Right atrium auricular region (tissue), 2 donors: ENCODE measurements around the gene EYA4. TPM values are rescaled to one million over a fixed set of nuclear protein-coding genes. Genes with fewer than 3 reads are reported as not detected.

Source experiments
- DNase-seq: peaks from one replicate; pipeline ENCODE4 v3.0.0-alpha.2; 2019; ENCODE audit warnings: low spot score
- H3K27ac ChIP-seq, 2 donors: fragments of 200-600 bp; sonication (generic); 1 replicate in 1 of 2; 2 replicates in 1 of 2; pipeline ENCODE4 v1.5.1; 2016 to 2019
- H3K27me3 ChIP-seq, 2 donors: fragments of 200-600 bp; sonication (generic); one replicate each; pipeline versions ENCODE4 v1.5.1 to v1.6.0; 2017 to 2019
- H3K36me3 ChIP-seq: fragments of 200-600 bp; sonication (generic); one replicate; pipeline ENCODE4 v1.5.1; 2016
- H3K4me1 ChIP-seq, 2 donors: fragments of 200-600 bp; sonication (generic); one replicate each; pipeline versions ENCODE4 v1.5.1 to v1.6.0; 2017 to 2019
- H3K4me3 ChIP-seq, 2 donors: fragments of 200-600 bp; sonication (generic); 1 replicate in 1 of 2; 2 replicates in 1 of 2; pipeline ENCODE4 v1.5.1; 2017 to 2019; ENCODE audit warnings: mild to moderate bottlenecking in 1 of 2, moderate library complexity in 1 of 2
- H3K9me3 ChIP-seq, 2 donors: fragments of 200-600 bp; sonication (generic); one replicate each; pipeline ENCODE4 v1.5.1; 2019
- total RNA-seq, 2 donors: library from RNA; depleted of rRNA; stranded (reverse); fragments of >200 nt; gene quantifications; one replicate each; pipeline ENCODE4 v1.1.0, GENCODE V29; 2016
- TF ChIP-seq, protein P1 (sequence below), 2 donors: fragments of 200-600 bp; sonication (generic); IDR thresholded peaks; one replicate each; pipeline ENCODE4 v1.5.1; 2019; ENCODE audit warnings: antibody characterized with exemption in 2 of 2

EYA4 gene
- total RNA-seq, 2 donors from 2014 or later, result 16.2 to 24.2 TPM

DNA sequence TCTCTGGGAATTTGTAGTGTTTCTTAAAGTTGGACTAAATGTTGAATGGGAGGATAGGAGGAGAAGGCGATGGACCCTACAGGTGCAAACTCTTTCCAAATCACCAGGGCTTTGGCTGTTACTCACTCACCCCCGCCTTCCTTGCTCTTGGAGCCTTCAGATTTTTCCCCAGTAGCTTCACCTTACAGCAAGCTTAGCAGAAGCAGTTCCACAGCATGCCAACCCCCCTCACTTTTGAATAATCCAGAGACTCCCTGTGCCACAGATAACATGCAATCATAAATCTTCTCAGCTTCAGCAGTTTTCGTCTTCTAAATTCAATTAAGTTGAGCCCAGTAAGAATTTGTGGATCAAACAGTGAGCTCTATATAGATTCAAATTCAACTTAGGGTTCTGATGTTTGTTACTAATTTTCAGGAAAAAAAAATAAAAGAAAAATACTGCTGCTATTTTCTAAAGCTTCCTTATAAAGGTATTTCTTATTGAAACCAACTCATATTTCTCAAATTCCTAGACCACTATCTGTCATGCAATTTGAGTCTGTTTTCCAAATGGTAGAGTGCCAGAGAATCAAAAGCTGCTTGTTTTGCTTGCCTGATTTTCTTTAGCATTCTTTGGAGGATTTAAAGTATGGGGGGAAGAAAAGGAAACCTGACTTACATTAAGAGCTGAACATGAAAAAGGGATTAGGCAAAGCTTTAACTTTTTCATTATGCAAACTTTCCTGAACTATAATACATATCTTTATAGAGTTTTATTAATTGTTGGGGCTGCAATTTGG is 166.4 kb downstream of the EYA4 start:
- no peak for DNase-seq
- Histone ChIP-seq H3K4me3 (no peak overlapping the region), H3K27ac (no peak overlapping the region), H3K9me3 (no peaks in the 10 kb centered on the region), H3K27me3 (no peaks in the 10 kb centered on the region), H3K4me1 (no peaks in the 10 kb centered on the region), H3K36me3 (no peaks in the 10 kb centered on the region)
- TF ChIP-seq, protein P1, sequence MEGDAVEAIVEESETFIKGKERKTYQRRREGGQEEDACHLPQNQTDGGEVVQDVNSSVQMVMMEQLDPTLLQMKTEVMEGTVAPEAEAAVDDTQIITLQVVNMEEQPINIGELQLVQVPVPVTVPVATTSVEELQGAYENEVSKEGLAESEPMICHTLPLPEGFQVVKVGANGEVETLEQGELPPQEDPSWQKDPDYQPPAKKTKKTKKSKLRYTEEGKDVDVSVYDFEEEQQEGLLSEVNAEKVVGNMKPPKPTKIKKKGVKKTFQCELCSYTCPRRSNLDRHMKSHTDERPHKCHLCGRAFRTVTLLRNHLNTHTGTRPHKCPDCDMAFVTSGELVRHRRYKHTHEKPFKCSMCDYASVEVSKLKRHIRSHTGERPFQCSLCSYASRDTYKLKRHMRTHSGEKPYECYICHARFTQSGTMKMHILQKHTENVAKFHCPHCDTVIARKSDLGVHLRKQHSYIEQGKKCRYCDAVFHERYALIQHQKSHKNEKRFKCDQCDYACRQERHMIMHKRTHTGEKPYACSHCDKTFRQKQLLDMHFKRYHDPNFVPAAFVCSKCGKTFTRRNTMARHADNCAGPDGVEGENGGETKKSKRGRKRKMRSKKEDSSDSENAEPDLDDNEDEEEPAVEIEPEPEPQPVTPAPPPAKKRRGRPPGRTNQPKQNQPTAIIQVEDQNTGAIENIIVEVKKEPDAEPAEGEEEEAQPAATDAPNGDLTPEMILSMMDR (IDR thresholded peaks at IDR 0.05), result no peak

DNA sequence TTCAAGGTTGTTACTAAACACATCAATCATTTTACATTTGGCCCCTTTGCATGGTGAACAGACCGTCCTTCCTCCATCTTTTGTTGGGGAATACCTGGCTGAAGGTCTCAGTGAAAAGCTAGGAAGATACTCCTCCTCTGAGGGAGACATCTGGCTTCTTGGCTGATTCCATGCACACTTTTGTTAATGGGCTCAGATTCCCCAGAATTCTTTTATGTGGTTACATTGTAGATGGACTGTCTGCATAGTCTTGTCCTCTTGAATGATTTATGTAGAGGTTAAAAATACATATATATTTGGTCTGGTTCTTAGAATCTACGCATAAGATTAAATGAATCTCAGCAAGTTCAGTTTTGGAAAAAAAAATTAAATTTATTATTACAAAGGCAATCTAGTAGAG is 167.0 kb downstream of the EYA4 start:
- no peak for DNase-seq
- no peak overlapping the region for H3K4me3 ChIP-seq
- no peaks in the 10 kb centered on the region for H3K4me1 ChIP-seq
- TF ChIP-seq, protein P1 (IDR thresholded peaks at IDR 0.05), result no peak
- H3K27ac ChIP-seq, result no peak overlapping the region
- no peaks in the 10 kb centered on the region for H3K9me3 ChIP-seq
- no peaks in the 10 kb centered on the region for H3K27me3 ChIP-seq
- no peaks in the 10 kb centered on the region for H3K36me3 ChIP-seq

DNA sequence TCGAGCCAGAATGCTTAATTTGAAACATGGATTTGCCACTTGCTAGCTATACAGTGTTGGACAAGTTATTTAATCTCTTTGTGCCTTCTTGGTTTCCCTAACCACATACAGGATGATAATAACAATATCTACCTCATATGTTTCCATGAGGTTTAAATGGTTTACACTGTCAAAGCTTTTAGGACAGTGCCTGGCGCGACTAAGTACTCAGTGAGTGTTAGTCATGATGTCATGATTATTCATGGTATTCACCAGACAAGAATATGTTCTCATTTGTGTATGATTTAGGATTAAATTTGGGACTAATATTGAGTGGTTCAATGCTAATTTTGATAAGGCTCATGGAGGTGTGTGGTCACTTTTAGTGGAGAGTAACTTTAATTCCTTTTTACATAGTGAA is 167.4 kb downstream of the EYA4 start:
- no peaks in the 10 kb centered on the region for H3K9me3 ChIP-seq
- H3K36me3 ChIP-seq, result no peaks in the 10 kb centered on the region
- TF ChIP-seq, protein P1 (IDR thresholded peaks at IDR 0.05), result no peak
- no peak for DNase-seq
- H3K27me3 ChIP-seq, result no peaks in the 10 kb centered on the region
- H3K27ac ChIP-seq, result no peak overlapping the region
- no peak overlapping the region for H3K4me3 ChIP-seq
- H3K4me1 ChIP-seq, result no peaks in the 10 kb centered on the region

DNA sequence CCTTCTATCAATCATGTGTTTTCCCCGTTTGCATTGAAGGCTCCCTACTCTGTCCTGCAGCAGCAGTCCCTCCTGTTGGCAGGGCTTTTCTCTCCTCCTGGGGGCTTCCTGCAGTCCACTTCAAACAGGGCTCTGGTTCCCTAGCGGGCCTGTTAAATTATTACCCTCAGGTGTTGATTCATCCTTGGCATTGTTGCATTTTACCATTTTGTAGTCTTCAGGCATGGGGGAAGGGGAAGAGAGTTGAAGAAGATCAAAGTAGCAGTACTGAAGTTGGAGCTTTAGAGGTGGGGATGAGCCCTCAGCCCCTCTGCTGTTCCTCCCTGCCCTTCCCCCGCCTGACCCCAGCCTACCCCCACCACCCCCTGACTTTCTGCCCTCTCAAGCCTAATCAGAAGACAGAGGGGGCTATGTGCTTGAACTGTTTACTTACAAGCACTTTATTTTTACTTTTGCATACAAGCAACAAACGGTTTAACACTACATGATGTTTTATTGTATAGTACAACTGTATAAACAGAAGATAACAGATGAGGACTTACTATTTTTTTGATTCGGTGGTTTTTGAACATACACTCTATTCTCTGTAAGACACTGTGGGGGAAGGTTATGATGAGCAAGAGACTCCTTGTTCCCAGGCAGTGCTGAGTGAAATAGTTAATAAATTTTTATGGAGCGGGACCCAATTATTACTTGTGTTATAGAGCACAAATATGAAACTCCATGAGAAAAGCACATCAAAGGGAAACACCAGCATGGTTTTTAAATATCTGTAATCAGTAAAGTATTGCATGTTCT is 169.7 kb downstream of the EYA4 start:
- H3K36me3 ChIP-seq, result no peaks in the 10 kb centered on the region
- no peaks in the 10 kb centered on the region for H3K9me3 ChIP-seq
- H3K4me3 ChIP-seq, result no peak overlapping the region
- no peak overlapping the region for H3K27ac ChIP-seq
- no peaks in the 10 kb centered on the region for H3K27me3 ChIP-seq
- no peaks in the 10 kb centered on the region for H3K4me1 ChIP-seq
- TF ChIP-seq, protein P1 (IDR thresholded peaks at IDR 0.05), result no peak
- DNase-seq, result no peak

DNA sequence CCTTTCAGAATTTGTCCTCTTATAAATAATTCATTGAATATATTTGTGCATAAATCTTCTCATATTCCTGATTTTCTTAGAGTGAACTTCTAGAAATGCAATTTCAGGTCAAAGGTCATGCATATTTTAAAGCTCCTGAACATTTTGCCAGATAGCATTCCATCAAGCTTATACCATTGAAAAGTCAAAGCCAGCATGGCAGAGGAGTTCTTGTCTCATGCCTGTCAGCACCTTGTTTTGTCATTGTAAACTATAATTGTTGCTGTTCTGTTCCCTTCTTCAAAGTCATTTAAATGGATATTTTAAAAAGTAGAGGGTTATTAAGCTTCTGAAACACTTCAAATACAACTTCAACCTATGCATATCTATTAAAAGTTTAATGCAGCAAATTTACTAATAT is 170.6 kb downstream of the EYA4 start:
- H3K4me1 ChIP-seq, result no peaks in the 10 kb centered on the region
- no peaks in the 10 kb centered on the region for H3K27me3 ChIP-seq
- H3K27ac ChIP-seq, result no peak overlapping the region
- no peaks in the 10 kb centered on the region for H3K36me3 ChIP-seq
- TF ChIP-seq, protein P1 (IDR thresholded peaks at IDR 0.05), result no peak
- no peak overlapping the region for H3K4me3 ChIP-seq
- H3K9me3 ChIP-seq, result no peaks in the 10 kb centered on the region
- DNase-seq, result no peak
